Left renal cortex interstitium (tissue), 4 donors: ENCODE data around the gene FRAS1. TPM values are rescaled to one million over a fixed set of nuclear protein-coding genes. Genes with fewer than 3 reads are reported as not detected.

ENCODE experiments used
- DNase-seq, 4 donors: peaks; one replicate each; pipeline ENCODE4 v3.0.0-alpha.2; 2013; ENCODE audit warnings: low read depth in 4 of 4, low spot score in 2 of 4, missing footprints in 1 of 4
- polyA plus RNA-seq, 4 donors: library from polyadenylated mRNA; unstranded; fragments of 120-200 nt; gene quantifications; one replicate each; pipeline ENCODE4 v1.2.1, GENCODE V29; 2013; ENCODE audit not compliant: insufficient read length in 4 of 4

Gene FRAS1
- polyA plus RNA-seq, 4 donors, result 54.6 to 82.6 (median 69.7) TPM

GRCh38 chr4:78353921-78354320, 296.8 kb downstream of the FRAS1 start:
- no peak for DNase-seq

GRCh38 chr4:78354782-78355181, 297.7 kb downstream of the FRAS1 start:
- DNase-seq, result no peak

- DNase-seq, result no peak
Observed at GRCh38 chr4:78355306-78355705, 298.2 kb downstream of the FRAS1 start.

GRCh38 chr4:78356251-78356786, 299.2 kb downstream of the FRAS1 start:
- DNase-seq, result no peak

GRCh38 chr4:78357122-78357521, 300.0 kb downstream of the FRAS1 start:
- DNase-seq, result no peak

- DNase-seq, result no peak
Observed at GRCh38 chr4:78360466-78360865, 303.3 kb downstream of the FRAS1 start.

- DNase-seq, result no peak
Observed at GRCh38 chr4:78361621-78362120, 304.5 kb downstream of the FRAS1 start.

- DNase-seq, result no peak
Observed at GRCh38 chr4:78362310-78362709, 305.2 kb downstream of the FRAS1 start.

GRCh38 chr4:78363031-78363570, 306.0 kb downstream of the FRAS1 start:
- DNase-seq, result no peak

GRCh38 chr4:78369679-78370078, 312.6 kb downstream of the FRAS1 start:
- DNase-seq, result no peak

- no peak for DNase-seq
Observed at GRCh38 chr4:78370631-78371372, 313.7 kb downstream of the FRAS1 start.

- DNase-seq, result no peak
Observed at GRCh38 chr4:78372355-78372988, 315.3 kb downstream of the FRAS1 start.

- no peak for DNase-seq
Observed at GRCh38 chr4:78377555-78377954, 320.4 kb downstream of the FRAS1 start.

- no peak for DNase-seq
Observed at GRCh38 chr4:78379040-78379439, 321.9 kb downstream of the FRAS1 start.

- DNase-seq, result no peak
Observed at GRCh38 chr4:78379991-78380729, 323.0 kb downstream of the FRAS1 start.

GRCh38 chr4:78386679-78387078, 329.6 kb downstream of the FRAS1 start:
- no peak for DNase-seq

GRCh38 chr4:78395642-78396041, 338.5 kb downstream of the FRAS1 start:
- no peak for DNase-seq

GRCh38 chr4:78396613-78397291, 339.6 kb downstream of the FRAS1 start:
- no peak for DNase-seq

GRCh38 chr4:78397292-78397630, 340.1 kb downstream of the FRAS1 start:
- DNase-seq, result no peak

GRCh38 chr4:78409612-78410202, 352.6 kb downstream of the FRAS1 start:
- no peak for DNase-seq
